GM19351 (cell line): ENCODE data around the gene SLC6A2.

Experiments used
- ATAC-seq: cut with Tn5 transposase; IDR thresholded peaks from one replicate; pipeline ENCODE4 v1.9.1; 2021; ENCODE audit warnings: mild to moderate bottlenecking, moderate library complexity; ENCODE audit not compliant: unreplicated experiment

The SLC6A2 gene

GRCh38 chr16:55671206-55671973 lies 15.6 kb downstream of the SLC6A2 start:
- no peak for ATAC-seq

DNA sequence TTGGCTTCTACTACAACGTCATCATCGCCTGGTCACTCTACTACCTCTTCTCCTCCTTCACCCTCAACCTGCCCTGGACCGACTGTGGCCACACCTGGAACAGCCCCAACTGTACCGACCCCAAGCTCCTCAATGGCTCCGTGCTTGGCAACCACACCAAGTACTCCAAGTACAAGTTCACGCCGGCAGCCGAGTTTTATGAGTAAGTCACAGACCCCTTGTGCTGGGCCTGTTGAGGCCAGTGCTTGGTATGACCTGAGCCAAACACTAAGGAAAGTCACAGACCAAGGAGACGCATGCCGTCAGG lies 16.1 kb downstream of the SLC6A2 start:
- no peak for ATAC-seq

GRCh38 chr16:55672471-55672870 lies 16.7 kb downstream of the SLC6A2 start:
- ATAC-seq = no peak

- no peak for ATAC-seq
Observed at GRCh38 chr16:55678161-55678821, 22.5 kb downstream of the SLC6A2 start.

- no peak for ATAC-seq
Observed at GRCh38 chr16:55682086-55682485, 26.3 kb downstream of the SLC6A2 start.

DNA sequence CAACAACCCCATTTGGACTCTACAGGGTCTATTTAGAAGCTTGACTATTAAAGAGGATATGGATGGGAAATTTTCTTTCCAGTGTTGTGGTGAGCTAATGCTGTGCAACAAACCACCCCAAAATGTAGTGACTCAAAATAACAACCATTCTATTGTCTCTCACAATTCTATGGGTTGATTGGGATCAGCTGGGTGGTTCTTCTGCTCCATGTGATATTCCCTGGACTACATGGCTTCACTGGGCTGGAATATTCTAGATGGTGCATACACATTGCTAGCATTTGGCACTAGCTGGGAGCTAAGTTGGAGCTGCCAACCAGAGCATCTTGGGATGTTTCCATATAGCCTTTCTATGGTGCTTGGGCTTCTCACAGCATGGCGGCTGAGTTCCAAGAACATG lies 30.2 kb downstream of the SLC6A2 start:
- ATAC-seq = no peak

- no peak for ATAC-seq
Observed at GRCh38 chr16:55686671-55687070, 30.9 kb downstream of the SLC6A2 start.

GRCh38 chr16:55687802-55688201 lies 32.0 kb downstream of the SLC6A2 start:
- no peak for ATAC-seq

DNA sequence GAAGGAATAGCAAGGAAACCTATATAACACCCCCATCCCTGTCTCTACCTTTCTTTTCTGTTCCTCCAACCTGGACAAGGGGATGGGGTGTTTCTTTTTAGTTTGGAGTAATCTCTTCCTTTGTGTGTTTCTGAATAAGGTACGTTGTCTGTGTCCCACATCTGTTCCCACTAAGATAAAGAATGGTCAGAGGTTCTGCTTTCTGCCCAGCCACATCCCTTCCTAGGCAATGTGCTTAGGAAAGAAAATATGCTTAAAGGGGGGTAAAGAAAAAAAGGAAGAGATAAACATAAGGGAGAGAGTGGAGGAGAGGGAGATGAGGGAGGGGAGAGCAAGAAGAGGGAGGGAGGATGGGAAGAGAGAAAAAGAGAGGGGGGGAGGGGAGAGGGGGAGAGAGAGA lies 35.1 kb downstream of the SLC6A2 start:
- ATAC-seq = no peak

- no peak for ATAC-seq
Observed at GRCh38 chr16:55691771-55692170, 36.0 kb downstream of the SLC6A2 start.

DNA sequence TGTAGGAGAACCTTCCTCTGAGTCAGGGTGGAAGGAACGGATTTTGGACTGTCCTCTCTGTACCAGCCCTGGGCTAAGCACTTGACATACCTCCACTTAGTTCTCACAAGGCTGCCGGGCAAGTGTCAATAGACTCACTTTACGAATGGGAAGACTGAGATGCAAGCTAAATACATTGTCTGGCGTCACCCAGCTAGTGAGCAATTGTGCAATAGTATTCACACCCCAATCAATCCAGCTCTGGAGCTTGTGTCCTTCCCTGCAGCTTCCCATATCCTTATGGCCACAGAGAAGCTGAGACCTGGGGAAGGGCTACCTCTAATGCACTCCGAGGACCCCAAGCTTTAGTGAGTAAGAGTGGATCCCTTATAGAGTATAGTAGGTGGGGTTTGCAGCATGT lies 39.8 kb downstream of the SLC6A2 start:
- no peak for ATAC-seq

GRCh38 chr16:55697867-55698266 lies 42.1 kb downstream of the SLC6A2 start:
- no peak for ATAC-seq

- ATAC-seq = no peak
Observed at GRCh38 chr16:55698331-55698730, 42.5 kb downstream of the SLC6A2 start.

- no peak for ATAC-seq
Observed at GRCh38 chr16:55698946-55699345, 43.2 kb downstream of the SLC6A2 start.

DNA sequence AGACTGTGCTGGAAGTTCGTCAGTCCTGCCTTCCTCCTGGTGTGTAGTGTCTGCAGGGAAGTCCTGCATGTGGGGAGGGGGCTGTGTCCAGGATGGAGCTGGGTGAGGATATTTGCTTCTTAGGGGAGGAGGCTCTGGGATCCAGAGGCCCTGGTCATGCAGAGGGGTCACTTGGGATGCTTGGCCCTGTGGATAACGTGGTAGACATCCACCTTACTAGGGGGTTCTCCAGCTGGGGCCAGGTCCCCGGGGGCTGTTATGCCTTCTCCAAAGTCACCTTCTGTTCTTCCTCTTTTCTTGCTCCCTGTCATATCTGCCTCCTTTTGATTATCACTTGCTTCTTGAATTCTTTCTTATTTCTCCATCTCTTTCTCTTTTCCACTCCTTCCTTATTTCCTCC lies 43.8 kb downstream of the SLC6A2 start:
- ATAC-seq = no peak

DNA sequence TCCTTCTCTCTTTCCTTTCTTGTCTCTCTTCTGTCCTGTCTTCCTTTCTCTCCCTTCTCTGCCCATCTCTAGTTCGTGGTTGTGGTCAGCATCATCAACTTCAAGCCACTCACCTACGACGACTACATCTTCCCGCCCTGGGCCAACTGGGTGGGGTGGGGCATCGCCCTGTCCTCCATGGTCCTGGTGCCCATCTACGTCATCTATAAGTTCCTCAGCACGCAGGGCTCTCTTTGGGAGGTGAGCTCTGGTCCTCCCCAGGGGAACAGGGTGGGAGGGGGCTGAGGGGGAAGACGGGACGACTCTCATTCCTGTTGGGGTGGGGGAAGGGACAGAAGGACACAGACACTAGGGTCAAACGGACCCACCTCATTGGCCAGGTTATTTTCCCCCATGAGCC lies 44.3 kb downstream of the SLC6A2 start:
- no peak for ATAC-seq

GRCh38 chr16:55700961-55701360 lies 45.2 kb downstream of the SLC6A2 start:
- ATAC-seq = no peak

GRCh38 chr16:55701442-55702319 lies 45.9 kb downstream of the SLC6A2 start:
- peak; percentile 92 for ATAC-seq

DNA sequence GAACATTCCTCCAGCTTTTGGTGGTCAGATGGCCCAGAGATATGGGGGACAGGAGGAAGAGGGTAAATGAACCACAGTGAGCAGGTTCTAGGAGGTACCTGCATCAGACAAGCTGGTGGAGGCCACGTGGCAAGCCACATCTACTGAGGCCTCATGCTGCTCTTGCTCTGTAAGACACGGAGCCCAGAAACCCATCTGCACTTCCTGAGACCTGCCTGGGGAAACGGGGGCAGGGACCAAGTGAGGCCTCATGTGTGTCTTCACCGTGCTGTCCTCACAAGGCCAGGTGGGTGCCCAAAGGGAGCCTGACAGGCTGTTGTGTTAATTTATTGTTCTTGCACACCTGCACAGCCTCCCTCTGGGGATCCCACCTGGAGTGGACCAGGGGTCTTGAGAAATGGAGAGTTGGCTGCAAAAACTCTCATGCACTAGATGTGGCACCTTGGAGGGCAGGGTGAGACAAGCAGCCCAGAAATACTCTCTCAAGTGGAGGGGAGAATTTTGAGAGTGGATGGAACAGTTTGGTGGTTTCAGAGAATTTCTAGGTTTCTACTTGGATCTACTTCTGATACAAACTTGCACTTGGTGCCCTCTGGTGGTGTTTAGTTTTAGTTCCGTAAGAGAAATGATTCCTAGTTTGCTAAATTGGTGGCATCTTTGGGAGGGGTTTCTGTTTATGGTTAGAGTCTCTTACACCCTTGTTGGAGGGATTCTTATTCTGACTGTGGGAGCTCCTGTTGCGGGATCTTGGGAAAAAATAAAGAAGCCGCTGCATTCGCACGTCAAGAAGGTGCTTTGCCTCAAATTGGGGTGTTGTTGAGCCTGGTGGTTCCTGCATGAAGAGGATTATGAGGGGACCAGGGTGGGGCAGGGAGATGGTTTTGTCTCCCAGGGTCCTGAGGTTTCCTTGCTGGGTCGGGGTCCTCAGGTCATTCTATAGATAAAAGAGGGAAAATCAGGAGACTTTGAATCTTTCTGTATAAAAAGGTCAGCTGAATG lies 47.5 kb downstream of the SLC6A2 start:
- no peak for ATAC-seq

GRCh38 chr16:55706739-55707384 lies 51.1 kb downstream of the SLC6A2 start:
- no peak for ATAC-seq
